HepG2 (cell line): ENCODE results near the gene COA1. TPM values are rescaled to one million over a fixed set of nuclear protein-coding genes. Genes with fewer than 3 reads are reported as not detected.

Source experiments
- ATAC-seq: fragments of 200-7000 bp; cut with Tn5 transposase; 3 replicates; pipeline ENCODE4 v1.9.1; 2020; ENCODE audit warnings: mild to moderate bottlenecking, moderate library complexity
- BruUV-seq: library from RNA; stranded (reverse); fragments of 400-500 nt; replicated peaks from 2 replicates; lab custom pipeline; 2021; lab: Mats Ljungman, UMichigan
- CTCF ChIA-PET: fragments of 300-600 bp; formaldehyde crosslinking; extraction: SDS; loops from one replicate; lab custom pipeline; 2021; ENCODE audit warnings: low total read pairs, inconsistent platforms, low intra/inter-chr PET ratio; lab: Yijun Ruan, JAX
- POLR2A ChIA-PET: fragments of 350-600 bp; sonication (Branson Sonifier 250); formaldehyde crosslinking; loops from one replicate; lab custom pipeline; 2020; ENCODE audit warnings: antibody characterized with exemption, inconsistent platforms; lab: Yijun Ruan, JAX
- DNase-seq: peaks from one replicate; pipeline ENCODE4 v3.0.0-alpha.2; 2015; ENCODE audit warnings: low spot score
- FAIRE-seq: peaks from 3 replicates; lab custom pipeline; 2011; peaks lifted over from hg19 to GRCh38; lab: Jason Lieb, UNC
- H2AFZ ChIP-seq: one replicate; pipeline ENCODE4 v1.6.1; 2011; ENCODE audit warnings: low read length, inconsistent platforms
- H3K27ac ChIP-seq: fragments of 300-600 bp; 3 replicates; pipeline ENCODE4 v1.8.0; 2011; ENCODE audit warnings: mixed run types, mild to moderate bottlenecking, mixed read lengths, low read length, inconsistent platforms; ENCODE audit not compliant: insufficient read depth; ENCODE audit errors: extremely low read length
- H3K27me3 ChIP-seq, 2 experiments: fragments of 200-600 bp in 1 of 2; 2 replicates in 1 of 2; 3 replicates in 1 of 2; pipeline versions ENCODE4 v1.6.0 to v1.8.0; 2011; ENCODE audit warnings: low read length in 2 of 2, mild to moderate bottlenecking in 2 of 2, moderate library complexity in 2 of 2, inconsistent platforms in 1 of 2; ENCODE audit not compliant: insufficient read depth in 2 of 2, control insufficient read depth in 1 of 2
- H3K36me3 ChIP-seq, 2 experiments: fragments of 200-600 bp in 1 of 2; replicated peaks in 1 of 2; 2 replicates in 1 of 2; 3 replicates in 1 of 2; pipeline versions ENCODE4 v1.5.1 to v1.8.0; 2011; ENCODE audit warnings: low read length in 2 of 2, inconsistent platforms in 1 of 2; ENCODE audit not compliant: insufficient read depth in 2 of 2, control insufficient read depth in 1 of 2
- H3K4me1 ChIP-seq: 2 replicates; pipeline ENCODE4 v1.5.1; 2012; ENCODE audit warnings: low read length, inconsistent platforms; ENCODE audit not compliant: insufficient read depth
- H3K4me2 ChIP-seq: 2 replicates; pipeline ENCODE4 v1.6.0; 2011; ENCODE audit warnings: low read depth, low read length, inconsistent platforms
- H3K4me3 ChIP-seq, 3 experiments: fragments of 200-600 bp in 1 of 3; sonication (generic), shearing (Covaris generic) in 1 of 3; replicated peaks in 1 of 3; 2 replicates each; pipeline ENCODE4 v1.5.1; 2011 to 2016; ENCODE audit warnings: low read length in 3 of 3, inconsistent platforms in 2 of 3, low read depth in 2 of 3, mild to moderate bottlenecking in 2 of 3, control low read depth in 1 of 3, mixed read lengths in 1 of 3; ENCODE audit not compliant: insufficient read depth in 1 of 3
- H3K79me2 ChIP-seq: one replicate; pipeline ENCODE4 v1.6.1; 2011; ENCODE audit warnings: low read length, inconsistent platforms; ENCODE audit not compliant: insufficient read depth
- H3K9ac ChIP-seq: 2 replicates; pipeline ENCODE4 v1.6.0; 2011; ENCODE audit warnings: mild to moderate bottlenecking, low read depth, low read length, inconsistent platforms; ENCODE audit not compliant: insufficient read depth
- H3K9me3 ChIP-seq: 2 replicates; pipeline ENCODE4 v1.5.1; 2012; ENCODE audit warnings: mild to moderate bottlenecking, low read length
- H4K20me1 ChIP-seq: 2 replicates; pipeline ENCODE4 v1.6.0; 2011; ENCODE audit warnings: inconsistent platforms, mild to moderate bottlenecking, low read length, moderate library complexity; ENCODE audit not compliant: insufficient read depth
- ATF7-NPFF ChIP-seq: sonication (generic); formaldehyde crosslinking; IDR thresholded peaks from 2 replicates; pipeline ENCODE4 v1.8.1; 2023; ENCODE audit warnings: mild to moderate bottlenecking, low read depth, missing genetic modification reagents, moderate library complexity
- FOSL1 ChIP-seq: sonication (generic); formaldehyde crosslinking; IDR thresholded peaks from 2 replicates; pipeline ENCODE4 v1.9.0; 2021; ENCODE audit warnings: missing genetic modification reagents, borderline replicate concordance
- PITX1 ChIP-seq: sonication (generic); formaldehyde crosslinking; IDR thresholded peaks from 2 replicates; pipeline ENCODE4 v1.5.1; 2020; ENCODE audit warnings: mild to moderate bottlenecking, missing genetic modification reagents
- RBFOX2 ChIP-seq: fragments of 200-400 bp; formaldehyde crosslinking; IDR thresholded peaks from 2 replicates; pipeline ENCODE4 v1.6.1; 2017; ENCODE audit warnings: low read depth, mild to moderate bottlenecking, low read length
- SSRP1 ChIP-seq: IDR thresholded peaks from 2 replicates; pipeline ENCODE4 v1.6.1; 2016; ENCODE audit warnings: control low read depth
- TCF12 ChIP-seq, 2 experiments: fragments of 450-650 bp in 1 of 2; sonication (generic) in 1 of 2; formaldehyde crosslinking in 1 of 2; IDR thresholded peaks; 2 replicates each; pipeline versions ENCODE4 v1.6.1 to v1.8.0; 2017 to 2022; ENCODE audit warnings: antibody characterized with exemption in 1 of 2, mild to moderate bottlenecking in 1 of 2, missing genetic modification reagents in 1 of 2, moderate library complexity in 1 of 2
- TRIM24 ChIP-seq: sonication (generic); formaldehyde crosslinking; IDR thresholded peaks from 2 replicates; pipeline ENCODE4 v1.8.0; 2022; ENCODE audit warnings: mild to moderate bottlenecking, missing genetic modification reagents
- ZNF143 ChIP-seq: sonication (generic); formaldehyde crosslinking; IDR thresholded peaks from 2 replicates; pipeline ENCODE4 v1.4.0; 2020; ENCODE audit warnings: missing genetic modification reagents
- WGBS: methylation state at CpG from one replicate; pipeline ENCODE4 v1.1.6; 2017; ENCODE audit warnings: low lambda C conversion rate; 5-methylcytosine and 5-hydroxymethylcytosine counted together
- in situ Hi-C: cut with HindIII; loops from 2 replicates; pipeline ENCODE4 v1.10.0; 2017; ENCODE audit warnings: low pct_unique_long_range_greater_than_20kb; ENCODE audit not compliant: extremely low pct_ligation_motif_present
- intact Hi-C: fragments of 100-400 bp; cut with micrococcal nuclease; formaldehyde crosslinking; loops from one replicate; pipeline ENCODE4 v1.10.0; 2022; ENCODE audit not compliant: unreplicated experiment
- polyA plus RNA-seq, 8 experiments: library from polyadenylated mRNA; depleted of rRNA in 3 of 8; stranded (reverse) in 7 of 8; unstranded in 1 of 8; fragments of >200 nt; fragmentation: Illumina TruSeq in 4 of 8; extraction: Trizol in 4 of 8; gene quantifications; 2 replicates each; pipeline versions ENCODE4 v1.2.1 to v1.2.3, GENCODE V29; 2011 to 2016; ENCODE audit warnings: low read depth in 4 of 8, missing spikeins in 1 of 8, mixed read lengths in 1 of 8; ENCODE audit not compliant: insufficient read depth in 1 of 8
- total RNA-seq, 5 experiments: library from RNA; depleted of rRNA; stranded (reverse); fragments of >200 nt; fragmentation: Illumina TruSeq; extraction: Trizol; gene quantifications; 2 replicates each; pipeline ENCODE4 v1.2.3, GENCODE V29; 2016; ENCODE audit warnings: low read depth in 1 of 5
- TF ChIP-seq, protein P1 (sequence below): sonication (generic); formaldehyde crosslinking; IDR thresholded peaks from 2 replicates; pipeline ENCODE4 v1.4.0; 2020; ENCODE audit warnings: missing genetic modification reagents
- TF ChIP-seq, protein P2 (sequence below): IDR thresholded peaks from 2 replicates; pipeline ENCODE4 v1.6.1; 2016
- TF ChIP-seq, protein P3 (sequence below): IDR thresholded peaks from 2 replicates; pipeline ENCODE4 v1.6.1; 2016; ENCODE audit warnings: missing compliant biosample characterization, missing genetic modification reagents, borderline replicate concordance

Gene COA1
- total and polyA plus RNA-seq, 2 of the 13 experiments (the other 11 are each of a cell fraction or from before 2014, with no cell fraction given) = 33.2 to 65.7 TPM

DNA sequence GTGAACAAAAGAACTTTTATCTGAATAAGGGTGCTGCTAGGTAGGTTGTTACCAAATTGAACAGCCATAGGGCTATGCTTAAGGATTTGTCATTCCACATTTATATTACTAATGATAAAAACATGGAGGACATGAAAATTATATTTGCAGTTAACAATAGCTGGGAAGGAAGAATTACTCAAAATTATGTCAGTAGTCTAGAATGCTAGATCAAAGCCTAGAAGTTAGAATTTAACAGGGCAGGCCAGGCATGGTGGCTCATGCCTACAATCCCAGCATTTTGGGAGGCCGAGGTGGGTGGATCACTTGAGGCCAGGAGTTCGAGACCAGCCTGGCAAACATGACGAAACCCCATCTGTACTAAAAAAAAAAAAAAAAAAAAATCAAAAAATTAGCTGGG is 137.0 kb downstream of the COA1 start (continued):
- TF ChIP-seq, protein P1, sequence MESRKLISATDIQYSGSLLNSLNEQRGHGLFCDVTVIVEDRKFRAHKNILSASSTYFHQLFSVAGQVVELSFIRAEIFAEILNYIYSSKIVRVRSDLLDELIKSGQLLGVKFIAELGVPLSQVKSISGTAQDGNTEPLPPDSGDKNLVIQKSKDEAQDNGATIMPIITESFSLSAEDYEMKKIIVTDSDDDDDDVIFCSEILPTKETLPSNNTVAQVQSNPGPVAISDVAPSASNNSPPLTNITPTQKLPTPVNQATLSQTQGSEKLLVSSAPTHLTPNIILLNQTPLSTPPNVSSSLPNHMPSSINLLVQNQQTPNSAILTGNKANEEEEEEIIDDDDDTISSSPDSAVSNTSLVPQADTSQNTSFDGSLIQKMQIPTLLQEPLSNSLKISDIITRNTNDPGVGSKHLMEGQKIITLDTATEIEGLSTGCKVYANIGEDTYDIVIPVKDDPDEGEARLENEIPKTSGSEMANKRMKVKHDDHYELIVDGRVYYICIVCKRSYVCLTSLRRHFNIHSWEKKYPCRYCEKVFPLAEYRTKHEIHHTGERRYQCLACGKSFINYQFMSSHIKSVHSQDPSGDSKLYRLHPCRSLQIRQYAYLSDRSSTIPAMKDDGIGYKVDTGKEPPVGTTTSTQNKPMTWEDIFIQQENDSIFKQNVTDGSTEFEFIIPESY = no peak
- TF ChIP-seq TCF12 (IDR thresholded peaks at IDR 0.05) (no peak), TCF12 (CRISPR knock-in tag; IDR thresholded peaks at IDR 0.05) (no peak), ZNF143 (CRISPR knock-in tag) (no peak), TRIM24 (CRISPR knock-in tag) (no peak)
- TF ChIP-seq, protein P2, sequence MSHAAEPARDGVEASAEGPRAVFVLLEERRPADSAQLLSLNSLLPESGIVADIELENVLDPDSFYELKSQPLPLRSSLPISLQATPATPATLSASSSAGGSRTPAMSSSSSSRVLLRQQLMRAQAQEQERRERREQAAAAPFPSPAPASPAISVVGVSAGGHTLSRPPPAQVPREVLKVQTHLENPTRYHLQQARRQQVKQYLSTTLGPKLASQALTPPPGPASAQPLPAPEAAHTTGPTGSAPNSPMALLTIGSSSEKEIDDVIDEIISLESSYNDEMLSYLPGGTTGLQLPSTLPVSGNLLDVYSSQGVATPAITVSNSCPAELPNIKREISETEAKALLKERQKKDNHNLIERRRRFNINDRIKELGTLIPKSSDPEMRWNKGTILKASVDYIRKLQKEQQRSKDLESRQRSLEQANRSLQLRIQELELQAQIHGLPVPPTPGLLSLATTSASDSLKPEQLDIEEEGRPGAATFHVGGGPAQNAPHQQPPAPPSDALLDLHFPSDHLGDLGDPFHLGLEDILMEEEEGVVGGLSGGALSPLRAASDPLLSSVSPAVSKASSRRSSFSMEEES (CRISPR knock-in tag) = no peak

- no peak overlapping the region for H3K4me3 ChIP-seq
- H3K9ac ChIP-seq = 0 out of 2 replicates have a peak overlapping the region, but pooled peaks have one; percentile 5
- TF ChIP-seq FOSL1 (no peak), PITX1 (CRISPR knock-in tag) (no peak), ATF7-NPFF (CRISPR knock-in tag) (no peak), SSRP1 (no peak), RBFOX2 (no peak)
- TF ChIP-seq, protein P3, sequence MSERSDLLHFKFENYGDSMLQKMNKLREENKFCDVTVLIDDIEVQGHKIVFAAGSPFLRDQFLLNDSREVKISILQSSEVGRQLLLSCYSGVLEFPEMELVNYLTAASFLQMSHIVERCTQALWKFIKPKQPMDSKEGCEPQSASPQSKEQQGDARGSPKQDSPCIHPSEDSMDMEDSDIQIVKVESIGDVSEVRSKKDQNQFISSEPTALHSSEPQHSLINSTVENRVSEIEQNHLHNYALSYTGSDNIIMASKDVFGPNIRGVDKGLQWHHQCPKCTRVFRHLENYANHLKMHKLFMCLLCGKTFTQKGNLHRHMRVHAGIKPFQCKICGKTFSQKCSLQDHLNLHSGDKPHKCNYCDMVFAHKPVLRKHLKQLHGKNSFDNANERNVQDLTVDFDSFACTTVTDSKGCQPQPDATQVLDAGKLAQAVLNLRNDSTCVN (CRISPR knock-in tag) = peak; percentile 66; the same call in 1 of the 2 replicates
- in situ Hi-C loops (no loop called here), intact Hi-C loops (no loop called here)
- H2AFZ ChIP-seq = no peak overlapping the region
- no peaks in the 10 kb centered on the region for H3K27me3 ChIP-seq
- peak; percentile 78 for ATAC-seq
- POLR2A ChIA-PET = interaction anchor here (1.5 kb wide), 1 partner anchor 9 kb away, joined by 5 read pairs; the partner anchor contains the start of gene STK17A
- peak overlapping the region; percentile 43 for H3K27ac ChIP-seq
- CTCF ChIA-PET = no interaction called here
- peaks cover 38% of the 10 kb centered on the region for H4K20me1 ChIP-seq
- H3K4me2 ChIP-seq = peak overlapping the region; percentile 21
- FAIRE-seq = peak; percentile 32
- H3K36me3 ChIP-seq = peaks cover 0 to 10% of the 10 kb centered on the region in 2 experiments; a peak in 2 of 5 replicates
- BruUV-seq = no TSS peak
- 21% methylated on average over 4 of the region's 4 CpGs for WGBS
- DNase-seq = peak; percentile 31
- no peaks in the 10 kb centered on the region for H3K9me3 ChIP-seq
- peaks cover 88% of the 10 kb centered on the region for H3K79me2 ChIP-seq
- peaks cover 72% of the 10 kb centered on the region for H3K4me1 ChIP-seq
These were observed 137.7 kb downstream of the COA1 start for GRCh38 chr7:43591558-43592180.
